Upper lobe of left lung (tissue), 6 donors: ENCODE measurements around the gene USH1C. TPM values are rescaled to one million over a fixed set of nuclear protein-coding genes. Genes with fewer than 3 reads are reported as not detected.

Experiments
- ATAC-seq, 2 donors: fragments of 200-7000 bp; cut with Tn5 transposase; one replicate each; pipeline ENCODE4 v1.9.1; 2022; ENCODE audit warnings: mild to moderate bottlenecking in 2 of 2, moderate library complexity in 2 of 2; ENCODE audit not compliant: low FRiP score in 2 of 2
- DNase-seq, 2 donors: peaks; one replicate each; pipeline ENCODE4 v3.0.0-alpha.2; 2019 to 2020
- H3K27ac ChIP-seq, 4 donors: fragments of 200-600 bp; sonication (generic); one replicate each; pipeline ENCODE4 v1.5.1; 2016 to 2019
- H3K27me3 ChIP-seq, 4 donors: fragments of 200-600 bp; sonication (generic); one replicate each; pipeline ENCODE4 v1.5.1; 2017 to 2019
- H3K36me3 ChIP-seq, 4 donors: fragments of 200-600 bp; sonication (generic); one replicate each; pipeline ENCODE4 v1.5.1; 2016 to 2019
- H3K4me1 ChIP-seq, 4 donors: fragments of 200-600 bp; sonication (generic); one replicate each; pipeline ENCODE4 v1.5.1; 2018 to 2019
- H3K4me3 ChIP-seq, 4 donors: fragments of 200-600 bp; sonication (generic); one replicate each; pipeline ENCODE4 v1.5.1; 2017 to 2019; ENCODE audit warnings: mild to moderate bottlenecking in 2 of 4, moderate library complexity in 1 of 4
- H3K9me3 ChIP-seq, 4 donors: fragments of 200-600 bp; sonication (generic); one replicate each; pipeline ENCODE4 v1.5.1; 2018 to 2019
- EP300 ChIP-seq, 4 donors: sonication (generic); formaldehyde crosslinking; IDR thresholded peaks; one replicate each; pipeline ENCODE4 v1.5.1; 2017; ENCODE audit warnings: antibody characterized with exemption in 4 of 4, control low read depth in 2 of 4
- POLR2A ChIP-seq, 4 donors: fragments of 450-650 bp; IDR thresholded peaks; one replicate each; pipeline ENCODE4 v1.5.1; 2016 to 2017; ENCODE audit warnings: antibody characterized with exemption in 4 of 4, mild to moderate bottlenecking in 2 of 4
- POLR2AphosphoS5 ChIP-seq, 2 donors: sonication (generic); formaldehyde crosslinking; IDR thresholded peaks; one replicate each; pipeline ENCODE4 v1.5.1; 2017; ENCODE audit warnings: antibody characterized with exemption in 2 of 2
- WGBS, 2 donors: methylation state at CpG; one replicate each; pipeline ENCODE4 v1.1.5; 2017 to 2018; 5-methylcytosine and 5-hydroxymethylcytosine counted together
- total RNA-seq, 6 donors: library from RNA; depleted of rRNA in 4 of 6; stranded (reverse); fragments of >200 nt in 4 of 6; gene quantifications; one replicate each; pipeline versions ENCODE4 v1.1.0 to v1.2.1, GENCODE V29; 2016 to 2021
- TF ChIP-seq, protein P1 (sequence below), 6 experiments: fragments of 450-650 bp in 4 of 6; fragments of 200-600 bp in 2 of 6; sonication (generic) in 2 of 6; IDR thresholded peaks; one replicate each; pipeline ENCODE4 v1.5.1; 2016 to 2019; ENCODE audit warnings: antibody characterized with exemption in 6 of 6
- donor health status: DM: no; HTN: no; CAD: no; lungs with moderate emphysema.
- donor health status: DM: no; HTN: yes; CAD: no; lungs with severe emphysema.

The USH1C gene
- total RNA-seq, 6 donors from 2014 or later, result 0.20 to 2.5 (median 1.2) TPM; not detected in 3

DNA sequence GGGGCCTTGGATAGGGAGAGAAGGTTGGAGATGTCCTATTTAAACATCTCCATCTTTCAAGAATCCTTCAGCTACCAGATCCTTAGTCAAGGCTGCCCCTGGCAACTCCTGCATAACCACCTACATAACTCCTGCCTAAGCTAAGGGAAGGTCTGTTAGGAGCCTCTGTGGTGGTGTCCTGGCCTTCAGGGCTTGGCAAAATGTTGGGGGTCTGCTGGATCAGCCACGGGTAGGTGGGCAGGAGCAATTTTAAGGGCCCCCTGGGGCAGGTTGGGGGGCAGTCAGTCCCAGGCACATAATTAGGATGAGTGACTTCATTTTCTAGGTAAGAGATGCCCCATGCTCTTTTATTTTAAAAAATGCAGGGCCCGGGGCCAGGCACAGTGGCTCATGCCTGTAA lies 25.9 kb downstream of the USH1C start:
- H3K4me1 ChIP-seq, result no peaks in the 10 kb centered on the region
- no peaks in the 10 kb centered on the region for H3K9me3 ChIP-seq
- no peak overlapping the region for H3K27ac ChIP-seq
- DNase-seq (no peak), ATAC-seq (no peak)
- WGBS, 2 donors, result 76 to 90% methylated on average over 2 of the region's 2 CpGs
- no peaks in the 10 kb centered on the region for H3K36me3 ChIP-seq
- H3K4me3 ChIP-seq, result no peak overlapping the region
- H3K27me3 ChIP-seq, result no peaks in the 10 kb centered on the region
- TF ChIP-seq, protein P1, sequence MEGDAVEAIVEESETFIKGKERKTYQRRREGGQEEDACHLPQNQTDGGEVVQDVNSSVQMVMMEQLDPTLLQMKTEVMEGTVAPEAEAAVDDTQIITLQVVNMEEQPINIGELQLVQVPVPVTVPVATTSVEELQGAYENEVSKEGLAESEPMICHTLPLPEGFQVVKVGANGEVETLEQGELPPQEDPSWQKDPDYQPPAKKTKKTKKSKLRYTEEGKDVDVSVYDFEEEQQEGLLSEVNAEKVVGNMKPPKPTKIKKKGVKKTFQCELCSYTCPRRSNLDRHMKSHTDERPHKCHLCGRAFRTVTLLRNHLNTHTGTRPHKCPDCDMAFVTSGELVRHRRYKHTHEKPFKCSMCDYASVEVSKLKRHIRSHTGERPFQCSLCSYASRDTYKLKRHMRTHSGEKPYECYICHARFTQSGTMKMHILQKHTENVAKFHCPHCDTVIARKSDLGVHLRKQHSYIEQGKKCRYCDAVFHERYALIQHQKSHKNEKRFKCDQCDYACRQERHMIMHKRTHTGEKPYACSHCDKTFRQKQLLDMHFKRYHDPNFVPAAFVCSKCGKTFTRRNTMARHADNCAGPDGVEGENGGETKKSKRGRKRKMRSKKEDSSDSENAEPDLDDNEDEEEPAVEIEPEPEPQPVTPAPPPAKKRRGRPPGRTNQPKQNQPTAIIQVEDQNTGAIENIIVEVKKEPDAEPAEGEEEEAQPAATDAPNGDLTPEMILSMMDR (IDR thresholded peaks at IDR 0.05), result no peak
- TF ChIP-seq POLR2A (IDR thresholded peaks at IDR 0.05), result no peak

DNA sequence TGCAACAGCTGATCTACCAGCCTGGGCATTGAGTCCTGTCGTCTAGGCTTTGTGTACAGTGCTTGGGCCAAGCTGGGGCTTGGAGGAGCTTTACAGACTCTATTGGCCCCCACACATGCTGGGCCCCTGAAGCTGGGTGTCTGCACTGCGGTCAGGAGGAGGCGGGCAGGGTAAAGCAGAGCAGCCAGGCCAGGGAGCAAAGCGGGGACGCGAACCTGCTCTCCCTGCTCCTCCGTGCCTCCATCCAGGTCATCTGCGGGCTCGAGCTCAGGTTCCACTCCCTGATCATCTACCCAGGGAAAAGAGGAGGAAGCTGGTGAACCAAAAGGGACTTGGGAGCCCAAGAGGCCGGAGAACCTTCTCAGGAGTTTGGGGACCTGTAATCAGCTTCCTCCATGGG lies 27.0 kb downstream of the USH1C start:
- TF ChIP-seq POLR2A (IDR thresholded peaks at IDR 0.05) (no peak), POLR2AphosphoS5 (IDR thresholded peaks at IDR 0.05) (no peak), EP300 (IDR thresholded peaks at IDR 0.05) (no peak)
- TF ChIP-seq, protein P1 (IDR thresholded peaks at IDR 0.05), result no peak
- no peak for DNase-seq
- Histone ChIP-seq H3K36me3 (no peaks in the 10 kb centered on the region), H3K4me1 (no peaks in the 10 kb centered on the region), H3K4me3 (no peak overlapping the region), H3K27ac (no peak overlapping the region), H3K27me3 (no peaks in the 10 kb centered on the region), H3K9me3 (no peaks in the 10 kb centered on the region)
- WGBS, 2 donors, result 88 to 91% methylated on average over 10 of the region's 10 CpGs
- ATAC-seq, result peak in 1 of 2 donors; percentile 2

DNA sequence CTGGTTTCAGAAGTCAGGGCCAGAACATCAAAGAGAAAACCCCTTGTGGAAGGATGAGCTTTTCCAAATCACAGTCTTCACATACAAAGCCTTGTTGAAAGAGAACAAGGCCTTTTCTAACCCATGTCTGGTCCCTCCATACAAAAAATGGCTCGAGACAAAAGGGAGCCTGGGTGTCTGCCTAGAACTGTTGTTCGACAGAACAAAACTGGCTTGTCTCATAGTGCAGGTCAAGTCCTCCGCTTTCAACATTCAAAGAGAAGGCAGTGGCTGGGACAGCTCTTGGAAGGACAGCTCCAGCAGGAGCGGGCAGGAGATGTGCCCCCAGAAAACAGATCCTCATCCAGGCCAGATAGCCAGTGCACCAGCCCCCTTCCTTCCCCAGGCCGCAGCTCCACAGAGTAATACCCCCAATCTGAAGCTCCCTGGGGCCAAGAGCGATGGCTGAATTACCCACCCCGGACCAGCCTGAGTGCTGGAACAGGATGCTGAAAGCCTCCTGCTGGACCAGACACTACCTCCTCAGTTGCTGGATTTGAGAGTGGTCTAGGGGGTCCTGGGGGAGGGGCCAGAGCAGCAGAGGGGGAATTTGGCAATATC lies 27.6 kb downstream of the USH1C start:
- DNase-seq (no peak), ATAC-seq (no peak)
- H3K36me3 ChIP-seq, result no peaks in the 10 kb centered on the region
- no peak overlapping the region for H3K27ac ChIP-seq
- H3K9me3 ChIP-seq, result no peaks in the 10 kb centered on the region
- WGBS, 2 donors, result 93 to 95% methylated on average over 4 to 7 of the region's 7 CpGs
- H3K4me1 ChIP-seq, result no peaks in the 10 kb centered on the region
- TF ChIP-seq POLR2A (IDR thresholded peaks at IDR 0.05) (no peak), EP300 (IDR thresholded peaks at IDR 0.05) (no peak), POLR2AphosphoS5 (IDR thresholded peaks at IDR 0.05) (no peak)
- TF ChIP-seq, protein P1 (IDR thresholded peaks at IDR 0.05), result no peak
- H3K4me3 ChIP-seq, result no peak overlapping the region
- no peaks in the 10 kb centered on the region for H3K27me3 ChIP-seq

DNA sequence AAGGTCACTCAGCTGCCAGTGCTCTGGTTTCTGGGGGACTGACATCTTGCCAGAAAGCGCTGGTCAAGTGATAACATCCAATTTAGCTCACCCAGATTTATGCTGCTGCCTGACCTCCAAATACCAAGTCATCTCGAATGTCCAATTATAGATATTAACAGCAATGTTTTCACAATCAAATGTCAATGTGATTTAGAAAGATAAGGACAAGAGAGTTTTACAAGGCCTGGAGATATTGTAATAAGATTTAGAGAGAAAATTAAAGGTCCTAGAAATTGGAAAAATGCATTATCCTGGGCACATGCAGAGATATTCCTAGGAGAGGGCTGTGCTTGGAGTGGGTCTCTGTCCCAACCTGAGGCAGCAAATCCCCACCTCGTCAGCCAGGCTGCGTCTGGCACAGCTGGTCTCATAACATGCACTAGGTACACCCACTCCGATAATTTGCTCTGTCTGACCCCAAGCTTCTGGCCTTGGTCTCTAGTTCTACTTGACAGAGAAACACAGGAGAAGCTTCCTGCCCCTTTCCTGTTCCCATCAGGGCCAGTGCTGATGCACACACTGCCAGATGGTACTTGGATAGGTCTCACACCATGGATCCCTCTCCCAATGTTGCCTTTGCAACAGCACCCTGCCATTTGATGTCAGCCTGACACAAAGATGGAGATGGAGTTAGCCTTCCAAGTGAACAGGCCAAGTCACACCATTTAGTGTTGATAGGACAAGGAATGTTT lies 28.6 kb downstream of the USH1C start:
- Histone ChIP-seq H3K4me1 (no peaks in the 10 kb centered on the region), H3K36me3 (no peaks in the 10 kb centered on the region), H3K27me3 (no peaks in the 10 kb centered on the region), H3K27ac (no peak overlapping the region), H3K9me3 (no peaks in the 10 kb centered on the region), H3K4me3 (no peak overlapping the region)
- TF ChIP-seq POLR2A (IDR thresholded peaks at IDR 0.05), result no peak
- no peak for TF ChIP-seq EP300 (IDR thresholded peaks at IDR 0.05)
- whole genome bisulfite sequencing, 2 donors, result 71 to 72% methylated on average over 5 of the region's 5 CpGs
- no peak for DNase-seq
- ATAC-seq, result no peak

DNA sequence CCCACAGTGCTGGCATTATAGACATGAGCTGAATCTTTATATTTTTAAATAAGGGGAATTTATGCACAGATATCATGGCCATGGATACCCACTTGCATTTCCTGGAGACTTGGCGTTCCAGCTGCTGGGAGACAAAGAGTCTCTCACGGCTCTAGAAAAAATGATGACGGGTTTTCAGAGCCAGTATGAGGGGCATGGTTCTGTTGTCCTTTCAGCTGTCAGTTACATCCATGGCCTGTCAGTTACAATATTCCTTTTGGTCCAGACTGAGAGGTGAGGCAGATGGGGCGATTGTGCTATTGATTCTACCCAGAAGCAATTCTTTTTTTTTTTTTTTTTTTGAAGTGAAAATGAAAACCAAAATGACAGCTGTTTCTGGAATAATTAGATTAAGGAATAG lies 29.7 kb downstream of the USH1C start:
- no peak overlapping the region for H3K27ac ChIP-seq
- DNase-seq (no peak), ATAC-seq (no peak)
- H3K27me3 ChIP-seq, result no peaks in the 10 kb centered on the region
- H3K36me3 ChIP-seq, result no peaks in the 10 kb centered on the region
- no peak for TF ChIP-seq POLR2AphosphoS5 (IDR thresholded peaks at IDR 0.05)
- TF ChIP-seq, protein P1 (IDR thresholded peaks at IDR 0.05), result no peak
- no peak for TF ChIP-seq POLR2A (IDR thresholded peaks at IDR 0.05)
- TF ChIP-seq EP300 (IDR thresholded peaks at IDR 0.05), result no peak
- H3K4me1 ChIP-seq, result no peaks in the 10 kb centered on the region
- H3K9me3 ChIP-seq, result no peaks in the 10 kb centered on the region
- no peak overlapping the region for H3K4me3 ChIP-seq
- WGBS, 2 donors, result 78 to 83% methylated on average over 4 of the region's 4 CpGs
